ENCODE results near the gene TPST2.

- peak; percentile 78 for TF ChIP-seq CTCF (IDR thresholded peaks at IDR 0.05; ENCODE audit: low read depth, low read length)
- no peak for TF ChIP-seq EZH2phosphoT487 (IDR thresholded peaks at IDR 0.05; ENCODE audit: low read depth)
Measured at GRCh38 chr22:26502688-26503561, 87.0 kb downstream of the TPST2 start.
